ENCODE measurements around the gene PACSIN3.
"Not testable (repeated sequence)": the region's sequence is repeated elsewhere in the genome, so short reads cannot be mapped to it uniquely, and the experiment has no call there.

Gene PACSIN3

GRCh38 chr11:47208628-47209027 is 22.4 kb upstream of the PACSIN3 start:
- Histone ChIP-seq H3K9me3 (0 out of 2 replicates have a peak, but pooled peaks cover 2% of the 10 kb centered on the region), H3K27me3 (ENCODE audit: low read depth) (no peaks in the 10 kb centered on the region), H3K36me3 (replicated peaks) (no peaks in the 10 kb centered on the region), H3K4me1 (no peaks in the 10 kb centered on the region; the same call in 1 of the 2 replicates), H3K4me3 (no peak overlapping the region)
- no peak for DNase-seq (ENCODE audit: low spot score in 2 of 2)
- in situ Hi-C loops (cut with MboI; ENCODE audit: low sequenced_read_pairs): no loop called here

DNA sequence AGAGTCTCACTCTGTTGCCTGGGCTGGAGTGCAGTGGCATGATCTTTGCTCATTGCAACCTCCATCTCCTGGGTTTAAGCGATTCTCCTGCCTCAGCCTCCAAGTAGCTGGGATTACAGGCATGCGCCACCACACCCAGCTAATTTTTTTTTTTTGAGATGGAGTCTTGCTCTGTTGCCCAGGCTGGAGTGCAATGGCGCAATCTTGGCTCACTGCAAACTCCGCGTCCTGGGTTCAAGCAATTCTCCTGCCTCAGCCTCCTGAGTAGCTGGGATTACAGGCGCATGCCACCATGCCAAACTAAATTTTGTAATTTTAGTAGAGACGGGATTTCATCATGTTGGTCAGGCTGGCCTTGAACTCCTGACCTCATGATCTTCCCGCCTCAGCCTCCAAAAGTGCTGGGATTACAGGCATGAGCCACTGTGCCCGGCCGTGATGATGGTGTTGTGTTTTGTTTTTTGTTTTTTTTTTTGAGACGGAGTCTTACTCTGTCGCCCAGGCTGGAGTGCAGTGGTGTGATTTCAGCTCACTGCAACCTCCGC is 21.8 kb upstream of the PACSIN3 start:
- H3K4me1 ChIP-seq; DNase-seq (ENCODE audit: low spot score in 2 of 2); H3K36me3 ChIP-seq (replicated peaks); H3K27me3 ChIP-seq (ENCODE audit: low read depth); in situ Hi-C loops (cut with MboI; ENCODE audit: low sequenced_read_pairs); H3K9me3 ChIP-seq; H3K4me3 ChIP-seq: not testable (repeated sequence)

GRCh38 chr11:47207459-47207858 is 21.2 kb upstream of the PACSIN3 start:
- H3K4me3 ChIP-seq: no peak overlapping the region
- no peaks in the 10 kb centered on the region; the same call in 1 of the 2 replicates for H3K4me1 ChIP-seq
- H3K9me3 ChIP-seq: 0 out of 2 replicates have a peak, but pooled peaks cover 2% of the 10 kb centered on the region
- in situ Hi-C loops (cut with MboI; ENCODE audit: low sequenced_read_pairs): no loop called here
- no peaks in the 10 kb centered on the region for H3K36me3 ChIP-seq (replicated peaks)
- H3K27me3 ChIP-seq (ENCODE audit: low read depth): no peaks in the 10 kb centered on the region
- no peak for DNase-seq (ENCODE audit: low spot score in 2 of 2)

GRCh38 chr11:47206577-47206976 is 20.3 kb upstream of the PACSIN3 start:
- H3K36me3 ChIP-seq (replicated peaks); H3K4me1 ChIP-seq; H3K4me3 ChIP-seq; H3K27me3 ChIP-seq (ENCODE audit: low read depth); DNase-seq (ENCODE audit: low spot score in 2 of 2); in situ Hi-C loops (cut with MboI; ENCODE audit: low sequenced_read_pairs); H3K9me3 ChIP-seq: not testable (repeated sequence)

DNA sequence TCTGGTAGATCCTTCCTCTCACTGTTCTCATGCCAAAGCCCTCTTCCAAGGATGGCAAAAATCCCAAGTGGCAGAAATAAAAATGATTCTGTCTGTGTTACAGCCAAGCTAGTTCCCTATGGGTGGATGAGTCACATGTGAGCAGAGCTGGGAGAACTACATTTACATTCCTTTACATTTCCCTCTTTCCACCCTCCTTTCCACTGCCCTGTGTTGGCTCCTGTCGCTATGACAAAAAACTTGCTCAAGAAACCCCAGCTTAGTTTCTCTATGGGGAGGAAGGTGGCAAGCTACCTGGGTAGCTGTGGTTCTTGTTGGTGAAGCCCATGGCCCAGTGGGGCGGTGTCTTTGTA is 18.4 kb upstream of the PACSIN3 start:
- Histone ChIP-seq H3K27me3 (ENCODE audit: low read depth) (no peaks in the 10 kb centered on the region), H3K36me3 (replicated peaks) (no peaks in the 10 kb centered on the region), H3K4me3 (no peak overlapping the region), H3K9me3 (no peaks in the 10 kb centered on the region), H3K4me1 (no peaks in the 10 kb centered on the region; the same call in 1 of the 2 replicates)
- no peak for DNase-seq (ENCODE audit: low spot score in 2 of 2)
- in situ Hi-C loops (cut with MboI; ENCODE audit: low sequenced_read_pairs): no loop called here

- in situ Hi-C loops (cut with MboI; ENCODE audit: low sequenced_read_pairs): no loop called here
- no peaks in the 10 kb centered on the region for H3K36me3 ChIP-seq (replicated peaks)
Observed at GRCh38 chr11:47202576-47202975, 16.3 kb upstream of the PACSIN3 start.

DNA sequence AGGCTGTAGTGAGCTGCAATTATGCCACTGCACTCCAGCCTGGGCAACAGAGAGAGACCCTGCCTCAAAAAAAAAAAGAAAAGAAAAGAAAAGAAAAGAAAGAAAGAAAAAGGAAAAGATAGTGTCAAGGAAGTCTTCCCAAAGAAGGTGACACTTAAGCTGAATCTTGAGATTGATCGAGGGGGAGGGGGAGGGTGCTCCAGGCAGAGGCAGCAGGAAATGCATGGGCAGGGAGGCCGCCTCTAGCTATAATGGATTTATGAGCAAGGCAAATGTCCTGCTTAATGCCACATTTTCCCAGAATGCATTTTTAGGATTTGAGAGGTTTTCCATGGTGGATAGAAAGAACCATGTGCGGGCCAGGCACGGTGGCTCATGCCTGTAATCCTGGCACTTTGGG is 14.8 kb upstream of the PACSIN3 start:
- DNase-seq (ENCODE audit: low spot score in 2 of 2): no peak
- in situ Hi-C loops (cut with MboI; ENCODE audit: low sequenced_read_pairs): no loop called here
- Histone ChIP-seq H3K4me1 (no peaks in the 10 kb centered on the region; the same call in 1 of the 2 replicates), H3K27me3 (ENCODE audit: low read depth) (no peaks in the 10 kb centered on the region), H3K4me3 (no peak overlapping the region), H3K36me3 (replicated peaks) (no peaks in the 10 kb centered on the region), H3K9me3 (no peaks in the 10 kb centered on the region)

More at GRCh38 chr11:47202576-47202975, 16.3 kb upstream of the PACSIN3 start:
- Histone ChIP-seq H3K27me3 (ENCODE audit: low read depth) (no peaks in the 10 kb centered on the region), H3K4me1 (no peaks in the 10 kb centered on the region; the same call in 1 of the 2 replicates), H3K9me3 (no peaks in the 10 kb centered on the region), H3K4me3 (no peak overlapping the region)
- no peak for DNase-seq (ENCODE audit: low spot score in 2 of 2)

DNA sequence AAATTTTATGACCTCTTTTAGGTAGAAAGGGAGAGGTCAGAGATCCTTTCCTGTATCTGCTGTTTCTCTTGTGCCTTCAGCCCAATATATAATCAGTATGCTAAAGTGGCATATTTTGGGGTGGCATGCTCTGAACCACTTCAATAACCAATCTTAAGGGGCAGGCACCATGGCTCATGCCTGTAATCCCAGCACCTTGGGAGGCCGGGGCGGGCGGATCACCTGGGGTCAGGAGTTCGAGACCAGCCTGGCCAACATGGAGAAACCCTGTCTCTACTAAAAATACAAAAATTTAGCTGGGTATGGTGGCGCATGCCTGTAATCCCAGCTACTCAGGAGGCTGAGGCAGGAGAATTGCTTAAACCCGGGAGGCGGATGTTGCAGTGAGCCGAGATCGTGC is 11.9 kb upstream of the PACSIN3 start:
- H3K4me1 ChIP-seq; DNase-seq (ENCODE audit: low spot score in 2 of 2); H3K36me3 ChIP-seq (replicated peaks); in situ Hi-C loops (cut with MboI; ENCODE audit: low sequenced_read_pairs); H3K4me3 ChIP-seq; H3K27me3 ChIP-seq (ENCODE audit: low read depth); H3K9me3 ChIP-seq: not testable (repeated sequence)

- no peaks in the 10 kb centered on the region for H3K36me3 ChIP-seq (replicated peaks)
- DNase-seq (ENCODE audit: low spot score in 2 of 2): no peak
- peaks cover 6% of the 10 kb centered on the region; the same call in 1 of the 2 replicates for H3K4me1 ChIP-seq
- in situ Hi-C loops (cut with MboI; ENCODE audit: low sequenced_read_pairs): no loop called here
- H3K9me3 ChIP-seq: no peaks in the 10 kb centered on the region
- no peaks in the 10 kb centered on the region for H3K27me3 ChIP-seq (ENCODE audit: low read depth)
- no peak overlapping the region for H3K4me3 ChIP-seq
Observed at GRCh38 chr11:47192111-47192510, 5.9 kb upstream of the PACSIN3 start.

DNA sequence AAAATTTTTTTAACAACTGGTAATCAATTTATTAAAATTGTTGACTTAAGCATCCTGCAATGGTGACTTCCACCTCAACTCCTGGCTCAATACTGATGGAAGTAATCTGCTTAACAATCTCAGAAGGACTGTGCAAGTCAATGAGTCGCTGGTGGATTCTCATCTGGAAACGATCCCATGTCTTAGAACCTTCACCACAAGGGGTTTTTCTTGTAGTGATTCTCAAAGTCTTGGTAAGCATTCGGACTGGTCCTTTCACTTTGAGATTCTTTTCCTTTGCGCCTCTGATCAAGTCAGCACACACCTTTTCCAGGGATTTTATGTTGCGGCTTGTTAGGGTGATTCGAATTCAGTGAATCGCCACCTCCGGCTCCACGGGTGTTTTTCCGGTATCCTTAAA is 4.9 kb upstream of the PACSIN3 start:
- DNase-seq (ENCODE audit: low spot score in 2 of 2); in situ Hi-C loops (cut with MboI; ENCODE audit: low sequenced_read_pairs); H3K36me3 ChIP-seq (replicated peaks); H3K9me3 ChIP-seq; H3K4me3 ChIP-seq; H3K27me3 ChIP-seq (ENCODE audit: low read depth): not testable (repeated sequence)
- peaks cover 12% of the 10 kb centered on the region for H3K4me1 ChIP-seq

- in situ Hi-C loops (cut with MboI; ENCODE audit: low sequenced_read_pairs): no loop called here
- H3K4me3 ChIP-seq: no peak overlapping the region
- H3K9me3 ChIP-seq: no peaks in the 10 kb centered on the region
- no peak for DNase-seq (ENCODE audit: low spot score in 2 of 2)
- peaks cover 17% of the 10 kb centered on the region for H3K4me1 ChIP-seq
- no peaks in the 10 kb centered on the region for H3K27me3 ChIP-seq (ENCODE audit: low read depth)
- no peaks in the 10 kb centered on the region; the same call in 1 of the 2 replicates for H3K36me3 ChIP-seq (replicated peaks)
Observed at GRCh38 chr11:47189100-47189834, 3.0 kb upstream of the PACSIN3 start.

DNA sequence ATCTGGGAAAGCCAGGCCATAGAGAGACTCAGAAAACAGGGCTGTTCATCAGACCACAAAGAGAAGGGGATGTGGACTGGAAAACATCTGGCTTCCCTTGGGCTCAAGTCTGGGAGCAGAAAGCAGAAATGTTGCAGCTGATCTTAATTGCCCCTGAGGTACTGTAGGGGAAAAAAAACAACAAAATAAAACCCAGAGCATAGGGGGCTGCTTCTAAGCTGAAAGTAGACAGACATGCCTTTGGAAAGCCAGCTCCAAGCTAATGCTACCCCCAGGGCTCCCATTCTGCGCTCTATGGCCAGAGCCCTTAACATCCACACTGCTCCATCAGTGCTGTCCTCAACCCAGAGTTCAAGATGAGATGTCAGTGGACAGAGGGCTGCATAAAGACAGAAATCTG is 2.0 kb upstream of the PACSIN3 start:
- in situ Hi-C loops (cut with MboI; ENCODE audit: low sequenced_read_pairs): no loop called here
- H3K27me3 ChIP-seq (ENCODE audit: low read depth): no peaks in the 10 kb centered on the region
- no peaks in the 10 kb centered on the region for H3K9me3 ChIP-seq
- no peaks in the 10 kb centered on the region; the same call in 1 of the 2 replicates for H3K36me3 ChIP-seq (replicated peaks)
- H3K4me1 ChIP-seq: peaks cover 17% of the 10 kb centered on the region
- H3K4me3 ChIP-seq: no peak overlapping the region
- no peak for DNase-seq (ENCODE audit: low spot score in 2 of 2)

- Histone ChIP-seq H3K9me3 (no peaks in the 10 kb centered on the region), H3K4me3 (peak overlapping the region; percentile 75), H3K27me3 (ENCODE audit: low read depth) (no peaks in the 10 kb centered on the region), H3K4me1 (peaks cover 17% of the 10 kb centered on the region), H3K36me3 (replicated peaks) (no peaks in the 10 kb centered on the region; the same call in 1 of the 2 replicates)
- no peak for DNase-seq (ENCODE audit: low spot score in 2 of 2)
- in situ Hi-C loops (cut with MboI; ENCODE audit: low sequenced_read_pairs): no loop called here
Observed at GRCh38 chr11:47187723-47188122, 1.5 kb upstream of the PACSIN3 start.
